Esophagus (tissue), 2 donors: ENCODE data around the gene PTPRJ. TPM values are rescaled to one million over a fixed set of nuclear protein-coding genes. Genes with fewer than 3 reads are reported as not detected.

Experiments used
- H3K27ac ChIP-seq, 2 donors: one replicate each; pipeline ENCODE4 v1.5.1; 2013; ENCODE audit warnings: low read depth in 2 of 2, mild to moderate bottlenecking in 2 of 2, inconsistent platforms in 1 of 2, low read length in 1 of 2, moderate library complexity in 1 of 2
- H3K27me3 ChIP-seq, 2 donors: one replicate each; pipeline ENCODE4 v1.6.1; 2013; ENCODE audit warnings: low read length in 2 of 2, control low read depth in 1 of 2, mild to moderate bottlenecking in 1 of 2; ENCODE audit not compliant: insufficient read depth in 2 of 2, control insufficient read depth in 1 of 2
- H3K36me3 ChIP-seq, 2 donors: one replicate each; pipeline ENCODE4 v1.6.1; 2013; ENCODE audit warnings: low read length in 1 of 2; ENCODE audit not compliant: control insufficient read depth in 2 of 2, insufficient read depth in 2 of 2
- H3K4me1 ChIP-seq, 2 donors: one replicate each; pipeline ENCODE4 v1.6.1; 2013; ENCODE audit warnings: low read length in 1 of 2; ENCODE audit not compliant: control insufficient read depth in 2 of 2, insufficient read depth in 2 of 2
- H3K4me3 ChIP-seq, 2 donors: one replicate each; pipeline ENCODE4 v1.5.1; 2013; ENCODE audit warnings: low read length in 2 of 2, mild to moderate bottlenecking in 2 of 2, low read depth in 1 of 2, moderate library complexity in 1 of 2
- H3K9me3 ChIP-seq, 2 donors: one replicate each; pipeline ENCODE4 v1.6.1; 2013; ENCODE audit warnings: mild to moderate bottlenecking in 2 of 2, low read depth in 1 of 2, low read length in 1 of 2, moderate library complexity in 1 of 2; ENCODE audit not compliant: control insufficient read depth in 2 of 2, insufficient read depth in 1 of 2
- WGBS, 2 donors: extraction: QIAGEN DNeasy Blood & Tissue Kit; methylation state at CpG; one replicate each; pipeline ENCODE4 v1.1.7; 2013; 5-methylcytosine and 5-hydroxymethylcytosine counted together
- polyA plus RNA-seq, 2 donors: library from polyadenylated mRNA; stranded (reverse); fragments of 200-250 nt; gene quantifications; one replicate each; pipeline ENCODE4 v1.2.3, GENCODE V29; 2013
- donor health status: healthy with polysubstance abuse.
- donor health status: Bipolar disorder and iron deficiency.

PTPRJ gene
- polyA plus RNA-seq, 2 donors: 0.47 to 0.55 TPM

DNA sequence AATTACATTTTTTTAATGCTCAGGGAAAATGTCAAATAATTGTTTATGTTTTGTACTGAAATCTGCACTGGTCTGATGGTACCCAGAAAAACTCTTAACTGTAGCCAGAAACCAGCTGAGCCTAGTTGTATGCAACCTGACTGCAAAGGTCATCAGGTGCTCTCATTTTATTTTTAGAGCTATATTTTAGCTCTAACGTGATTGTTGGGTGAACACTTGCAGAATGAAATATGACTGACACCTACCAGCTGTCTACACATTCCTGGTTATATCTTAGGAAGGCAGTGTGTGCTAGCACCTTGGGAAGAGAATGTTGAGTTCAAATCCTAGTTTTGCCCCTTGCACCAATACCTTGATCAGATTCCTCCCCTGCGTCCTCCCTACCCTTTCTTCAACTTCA, 23.6 kb downstream of the PTPRJ start:
- Histone ChIP-seq H3K4me3 (no peak overlapping the region), H3K36me3 (no peaks in the 10 kb centered on the region), H3K27ac (no peak overlapping the region), H3K27me3 (no peaks in the 10 kb centered on the region), H3K4me1 (no peaks in the 10 kb centered on the region), H3K9me3 (no peaks in the 10 kb centered on the region)
- 54 to 70% methylated on average over 2 of the region's 2 CpGs for WGBS, 2 donors

- H3K36me3 ChIP-seq: no peaks in the 10 kb centered on the region
- no peaks in the 10 kb centered on the region for H3K9me3 ChIP-seq
- 95 to 96% methylated on average over 2 of the region's 2 CpGs for WGBS, 2 donors
- no peak overlapping the region for H3K4me3 ChIP-seq
- H3K4me1 ChIP-seq: no peaks in the 10 kb centered on the region
- H3K27me3 ChIP-seq: no peaks in the 10 kb centered on the region
- peak overlapping the region in 1 of 2 donors; percentile 47 for H3K27ac ChIP-seq
These were observed 24.1 kb downstream of the PTPRJ start for GRCh38 chr11:48004456-48004855.

DNA sequence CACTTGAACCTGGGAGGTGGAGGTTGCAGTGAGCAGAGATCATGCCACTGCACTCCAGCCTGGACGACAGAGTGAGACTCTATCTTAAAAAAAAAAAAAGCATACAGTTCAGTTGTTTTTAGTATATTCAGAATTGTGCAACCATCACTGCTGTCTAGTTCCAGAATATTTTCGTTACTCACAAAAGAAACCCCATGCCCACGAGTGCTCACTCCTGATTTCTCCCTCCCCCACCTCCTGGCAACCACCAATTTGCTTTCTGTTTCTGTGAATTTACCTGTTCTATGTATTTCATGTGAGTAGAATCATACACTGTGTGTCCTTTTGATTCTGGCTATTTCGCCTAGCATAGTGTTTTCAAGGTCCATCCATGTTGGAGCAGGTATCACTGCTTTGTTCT, 24.8 kb downstream of the PTPRJ start:
- WGBS, 2 donors: 56 to 74% methylated on average over 4 of the region's 4 CpGs
- Histone ChIP-seq H3K36me3 (no peaks in the 10 kb centered on the region), H3K4me1 (no peaks in the 10 kb centered on the region), H3K9me3 (no peaks in the 10 kb centered on the region), H3K4me3 (no peak overlapping the region), H3K27me3 (no peaks in the 10 kb centered on the region), H3K27ac (no peak overlapping the region)

- Histone ChIP-seq H3K36me3 (no peaks in the 10 kb centered on the region), H3K9me3 (no peaks in the 10 kb centered on the region), H3K4me1 (no peaks in the 10 kb centered on the region), H3K27ac (peak overlapping the region in 1 of 2 donors; percentile 57), H3K27me3 (no peaks in the 10 kb centered on the region), H3K4me3 (no peak overlapping the region)
- WGBS, 2 donors: 73 to 75% methylated on average over 4 of the region's 4 CpGs
These were observed 25.5 kb downstream of the PTPRJ start for GRCh38 chr11:48005831-48006270.

GRCh38 chr11:48006301-48006992, 26.1 kb downstream of the PTPRJ start:
- no peaks in the 10 kb centered on the region for H3K4me1 ChIP-seq
- no peak overlapping the region for H3K4me3 ChIP-seq
- no peaks in the 10 kb centered on the region for H3K9me3 ChIP-seq
- H3K36me3 ChIP-seq: no peaks in the 10 kb centered on the region
- H3K27me3 ChIP-seq: no peaks in the 10 kb centered on the region
- H3K27ac ChIP-seq: peak overlapping the region in 1 of 2 donors; percentile 53
- 47 to 48% methylated on average over 5 of the region's 5 CpGs for WGBS, 2 donors

GRCh38 chr11:48007677-48008076, 27.3 kb downstream of the PTPRJ start:
- H3K9me3 ChIP-seq: no peaks in the 10 kb centered on the region
- no peaks in the 10 kb centered on the region for H3K36me3 ChIP-seq
- H3K27ac ChIP-seq: no peak overlapping the region
- H3K27me3 ChIP-seq: no peaks in the 10 kb centered on the region
- 83 to 88% methylated on average over 6 of the region's 6 CpGs for WGBS, 2 donors
- no peaks in the 10 kb centered on the region for H3K4me1 ChIP-seq
- H3K4me3 ChIP-seq: no peak overlapping the region

DNA sequence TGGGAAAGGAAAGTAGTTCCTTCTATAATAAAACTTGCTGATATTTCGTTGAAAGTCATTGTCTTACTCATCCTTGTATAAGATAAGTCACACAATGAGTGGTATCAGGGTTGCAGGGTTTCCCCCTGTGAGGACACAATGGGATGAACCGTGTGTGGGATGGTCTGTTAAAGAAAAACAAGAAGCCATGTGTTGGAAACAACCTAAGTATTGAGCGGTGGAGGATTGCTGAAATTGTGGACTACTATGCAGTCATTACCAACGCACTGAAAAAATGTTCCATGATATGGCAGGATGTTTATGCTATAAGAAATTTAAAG, 28.6 kb downstream of the PTPRJ start:
- Histone ChIP-seq H3K27me3 (no peaks in the 10 kb centered on the region), H3K36me3 (no peaks in the 10 kb centered on the region), H3K4me3 (no peak overlapping the region), H3K27ac (no peak overlapping the region), H3K9me3 (no peaks in the 10 kb centered on the region), H3K4me1 (no peaks in the 10 kb centered on the region)
- 79 to 82% methylated on average over 4 of the region's 4 CpGs for WGBS, 2 donors

GRCh38 chr11:48011102-48011797, 30.9 kb downstream of the PTPRJ start:
- no peaks in the 10 kb centered on the region for H3K36me3 ChIP-seq
- H3K4me3 ChIP-seq: no peak overlapping the region
- peaks cover 2 to 5% of the 10 kb centered on the region in 2 donors for H3K4me1 ChIP-seq
- no peaks in the 10 kb centered on the region for H3K9me3 ChIP-seq
- H3K27me3 ChIP-seq: no peaks in the 10 kb centered on the region
- WGBS, 2 donors: 88 to 89% methylated on average over 3 of the region's 3 CpGs
- peak overlapping the region in 1 of 2 donors; percentile 0 for H3K27ac ChIP-seq

- WGBS, 2 donors: 83 to 84% methylated on average over 9 of the region's 9 CpGs
- no peaks in the 10 kb centered on the region for H3K27me3 ChIP-seq
- H3K4me1 ChIP-seq: peaks cover 2 to 5% of the 10 kb centered on the region in 2 donors
These were observed 31.5 kb downstream of the PTPRJ start for GRCh38 chr11:48011798-48012391.

More at GRCh38 chr11:48011798-48012391, 31.5 kb downstream of the PTPRJ start:
- Histone ChIP-seq H3K9me3 (no peaks in the 10 kb centered on the region), H3K4me3 (no peak overlapping the region), H3K36me3 (no peaks in the 10 kb centered on the region), H3K27ac (peak overlapping the region; percentile 3 to 49)
